ACHN (cell line): Measurements from ENCODE around the gene RHOXF1.
"Not testable (repeated sequence)": the region's sequence is repeated elsewhere in the genome, so short reads cannot be mapped to it uniquely, and the experiment has no call there.

Experiments
- DNase-seq: peaks from one replicate; pipeline ENCODE4 v3.0.0-alpha.2; 2015
- in situ Hi-C: cut with HindIII; loops from 2 replicates; pipeline ENCODE4 v1.10.0; 2017; ENCODE audit warnings: low sequenced_read_pairs, low pct_ligation_motif_present, low pct_unique_long_range_greater_than_20kb

RHOXF1 gene

DNA sequence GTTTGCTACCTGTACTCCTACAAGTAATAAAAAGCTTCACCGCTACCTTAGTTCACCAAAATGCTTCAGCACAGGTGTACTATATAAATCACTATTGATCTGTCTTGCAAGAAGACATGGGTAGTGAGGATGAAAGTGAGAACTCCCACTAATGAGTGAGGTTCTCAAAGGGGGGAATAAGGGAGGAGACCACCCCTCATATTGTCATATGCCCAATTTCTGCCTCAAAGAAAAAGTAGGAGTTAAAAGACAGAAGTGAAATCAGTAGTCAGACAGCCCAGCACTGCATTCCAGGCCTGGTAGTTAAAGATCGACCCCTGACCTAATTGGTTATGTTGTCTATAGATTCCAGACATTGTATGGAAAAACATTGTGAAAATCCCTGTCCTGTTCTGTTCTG, 14.7 kb downstream of the RHOXF1 start:
- in situ Hi-C loops, result not testable (repeated sequence)

DNA sequence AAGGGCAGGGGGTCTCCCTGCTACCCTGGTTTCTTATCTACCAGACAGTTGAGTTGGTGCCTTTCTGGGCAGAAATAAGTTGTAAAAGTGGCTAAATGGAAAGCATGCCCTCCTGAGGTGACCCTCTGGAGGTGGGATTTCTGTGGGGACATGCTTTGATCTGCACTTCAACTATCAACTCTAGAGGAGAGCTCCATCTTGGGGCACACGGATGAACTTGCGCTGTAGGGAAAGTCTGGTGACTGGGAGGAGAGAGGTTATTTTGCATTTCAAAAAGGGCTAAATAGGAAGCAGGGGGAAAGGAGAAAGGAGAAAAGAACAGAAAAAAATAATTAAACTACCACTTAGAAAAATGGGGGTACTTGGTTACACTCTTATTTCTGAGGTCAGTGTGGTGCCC, 25.5 kb downstream of the RHOXF1 start:
- in situ Hi-C loops, result no loop called here
- DNase-seq, result no peak

More for the DNA sequence above, 14.7 kb downstream of the RHOXF1 start:
- DNase-seq, result not testable (repeated sequence)

DNA sequence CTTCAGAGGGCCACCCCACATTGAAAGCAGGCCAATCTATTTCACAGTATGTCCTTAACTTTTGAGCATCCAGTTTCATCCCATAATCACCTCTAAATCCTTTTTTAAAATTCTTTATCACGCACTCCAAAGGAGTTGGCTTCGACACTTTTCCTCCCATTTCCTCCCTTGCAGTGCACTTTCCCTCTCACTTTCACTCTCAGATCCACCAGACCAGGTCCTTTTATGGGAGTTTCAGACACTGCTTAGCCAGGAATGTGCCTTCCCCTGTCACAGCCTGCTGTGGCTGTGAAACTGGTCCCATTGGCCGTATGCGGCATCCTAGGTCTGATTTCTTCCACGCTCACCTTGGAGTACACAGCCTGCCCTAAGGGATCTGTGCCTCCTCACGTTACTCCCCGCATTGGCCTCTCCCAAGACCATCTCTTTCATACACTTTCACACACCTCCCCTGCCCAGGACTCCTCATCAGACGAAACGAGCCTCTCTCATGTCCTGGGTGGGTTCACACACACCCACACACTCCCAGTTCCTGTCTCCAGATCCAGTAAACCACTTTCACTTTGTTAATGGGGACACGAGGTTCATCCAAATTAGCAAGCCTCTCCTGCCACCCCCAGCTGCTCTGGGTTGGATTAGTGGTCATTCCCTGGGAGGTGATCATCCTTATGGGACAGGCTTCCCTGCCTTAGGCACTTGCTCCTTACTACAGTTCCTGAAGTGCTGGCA, 28.3 kb downstream of the RHOXF1 start:
- no peak for DNase-seq
- in situ Hi-C loops, result no loop called here

DNA sequence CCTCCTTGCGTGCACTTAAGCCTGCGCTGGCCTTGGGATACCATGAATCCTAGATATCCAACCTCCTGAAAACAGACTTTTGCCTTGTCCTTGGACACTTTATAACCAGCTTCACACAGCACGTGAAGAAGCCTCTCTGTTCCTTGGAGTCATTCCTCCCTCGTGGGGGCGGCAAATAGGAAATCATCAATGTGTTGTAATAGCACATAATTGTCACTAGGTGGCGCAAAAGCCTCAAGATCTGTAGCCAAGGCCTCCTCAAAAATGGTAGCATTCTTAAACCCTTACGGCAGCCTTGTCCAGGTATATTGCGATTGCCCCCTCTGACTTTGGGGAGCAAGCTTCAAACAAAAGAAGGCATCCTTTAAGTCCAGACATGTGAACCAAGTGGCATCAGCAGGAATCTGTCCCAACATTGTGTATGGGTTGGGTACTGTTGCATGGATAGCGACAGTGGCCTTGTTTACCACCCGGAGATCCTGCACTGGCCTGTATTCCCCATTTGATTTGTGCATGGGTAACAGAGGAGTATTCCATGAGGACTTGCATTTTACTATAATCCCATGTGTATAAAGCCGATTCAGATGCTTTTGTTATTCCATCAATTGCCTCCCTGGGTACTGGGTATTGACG, 30.0 kb downstream of the RHOXF1 start:
- DNase-seq, in situ Hi-C loops: not testable (repeated sequence)

DNA sequence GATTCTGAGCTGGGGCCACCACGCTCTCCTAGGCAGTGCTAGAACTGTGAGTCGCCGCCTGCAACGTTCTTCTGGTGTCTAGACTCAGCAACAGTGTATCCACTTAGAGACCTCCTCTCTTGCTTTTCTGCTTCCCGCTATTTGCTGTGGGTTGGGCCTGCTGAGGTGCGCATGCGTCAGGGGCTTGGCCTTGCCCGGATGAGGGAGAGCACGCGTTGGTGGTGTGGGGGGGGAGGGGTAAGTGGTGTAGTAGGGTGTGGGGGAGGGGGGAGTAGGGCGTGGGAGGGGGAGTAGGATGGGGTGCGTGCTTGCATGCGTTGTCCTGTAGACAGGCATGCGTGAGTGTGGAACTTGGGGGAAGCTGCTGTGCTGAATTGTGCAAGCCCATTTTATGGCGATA, 38.1 kb downstream of the RHOXF1 start, which contains the start of gene RHOXF2B:
Gene RHOXF2B, minus strand, starts transcription at position 101 of the 400 bp plus-strand sequence. CDS start 138 bp downstream, outside the sequence.
- DNase-seq, in situ Hi-C loops: not testable (repeated sequence)

DNA sequence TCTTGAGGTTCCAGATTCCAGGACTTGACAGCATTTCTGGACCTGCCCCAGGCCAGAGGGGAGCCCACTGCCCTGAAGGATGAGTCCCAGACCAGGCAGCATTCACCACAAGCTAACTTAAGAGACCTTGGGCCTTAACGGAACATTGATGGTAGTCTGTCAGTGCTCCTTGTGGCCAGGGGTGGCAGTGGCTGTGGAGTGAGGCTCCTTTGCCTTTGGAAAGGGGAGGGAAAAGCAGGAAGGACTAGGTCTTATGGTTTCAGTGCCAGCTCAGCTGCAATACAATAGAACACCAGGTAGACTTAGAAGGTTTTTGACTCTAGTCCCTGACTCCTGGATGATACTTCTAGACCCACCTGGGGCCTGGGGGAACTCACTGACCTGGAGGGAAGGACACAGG, 49.5 kb downstream of the RHOXF1 start:
- in situ Hi-C loops, DNase-seq: not testable (repeated sequence)
